K562 (cell line): ENCODE measurements around the gene FEM1B. TPM values are rescaled to one million over a fixed set of nuclear protein-coding genes. Genes with fewer than 3 reads are reported as not detected.

Source experiments
- ATF1 ChIP-seq, 2 experiments: fragments of 450-650 bp in 1 of 2; IDR thresholded peaks; 2 replicates each; pipeline ENCODE4 v1.6.1; 2016; ENCODE audit warnings: missing compliant biosample characterization in 1 of 2, missing genetic modification characterization in 1 of 2
- HOMEZ ChIP-seq: fragments of 250-450 bp; sonication (Bioruptor Pico); IDR thresholded peaks from 2 replicates; pipeline ENCODE4 v1.4.0; 2020; ENCODE audit warnings: mild to moderate bottlenecking, moderate library complexity
- KAT2B ChIP-seq: IDR thresholded peaks from one replicate; pipeline ENCODE4 v1.6.1; 2012; ENCODE audit warnings: low read depth, mild to moderate bottlenecking, control low read depth, inconsistent platforms, low read length, moderate library complexity
- RBM22 ChIP-seq: fragments of 200-400 bp; formaldehyde crosslinking; IDR thresholded peaks from 2 replicates; pipeline ENCODE4 v1.6.1; 2018; ENCODE audit warnings: low read length, low read depth; ENCODE audit not compliant: poor library complexity, severe bottlenecking
- THAP12 ChIP-seq: fragments of 250-450 bp; sonication (Bioruptor Pico); IDR thresholded peaks from 2 replicates; pipeline ENCODE4 v1.9.0; 2021; ENCODE audit warnings: mild to moderate bottlenecking, inconsistent platforms
- TSHZ1 ChIP-seq: fragments of 250-450 bp; sonication (Bioruptor Pico); IDR thresholded peaks from 2 replicates; pipeline ENCODE4 v1.4.0; 2020; ENCODE audit warnings: mild to moderate bottlenecking, moderate library complexity
- ZNF124 ChIP-seq: sonication (generic); formaldehyde crosslinking; IDR thresholded peaks from 2 replicates; pipeline ENCODE4 v1.8.1; 2022; ENCODE audit warnings: missing genetic modification reagents
- ZZZ3 ChIP-seq: fragments of 450-650 bp; IDR thresholded peaks from 2 replicates; pipeline ENCODE4 v1.6.1; 2016; ENCODE audit warnings: antibody characterized with exemption, mild to moderate bottlenecking, moderate library complexity
- polyA plus RNA-seq, 8 experiments: library from polyadenylated mRNA; depleted of rRNA in 4 of 8; stranded (reverse) in 5 of 8; unstranded in 3 of 8; fragments of >200 nt; fragmentation: Nextera tagmentation in 2 of 8; fragmentation: Illumina TruSeq in 1 of 8; extraction: Ambion mirVana in 2 of 8; extraction: Trizol in 1 of 8; gene quantifications; 2 replicates each; pipeline versions ENCODE4 v1.2.1 to v1.2.3, GENCODE V29; 2011 to 2014; ENCODE audit warnings: inconsistent platforms in 1 of 8, missing spikeins in 1 of 8
- total RNA-seq, 7 experiments: library from RNA; depleted of rRNA in 6 of 7; stranded (reverse); fragments of >200 nt in 6 of 7; fragmentation: Illumina TruSeq in 2 of 7; extraction: Trizol in 2 of 7; gene quantifications; 2 replicates each; pipeline versions ENCODE4 v1.2.1 to v1.2.3, GENCODE V29; 2011 to 2021; ENCODE audit warnings: low replicate concordance in 1 of 7

FEM1B gene
- total and polyA plus RNA-seq, 9 of the 15 experiments (the other 6 are each of a cell fraction or from before 2014, with no cell fraction given) = 5.9 to 61.6 (median 20.1) TPM

GRCh38 chr15:68271854-68272471 is 5.6 kb upstream of the FEM1B start (continued):
- TF ChIP-seq ATF1 (CRISPR knock-in tag; IDR thresholded peaks at IDR 0.05) = no peak
- no peak for TF ChIP-seq ATF1 (tag; IDR thresholded peaks at IDR 0.05)
- TF ChIP-seq ZNF124 (CRISPR knock-in tag) = no peak
- TF ChIP-seq THAP12 = no peak
- TF ChIP-seq ZZZ3 = no peak
- TF ChIP-seq TSHZ1 = no peak
- TF ChIP-seq RBM22 = no peak
- no peak for TF ChIP-seq HOMEZ (CRISPR knock-in tag)
- no peak for TF ChIP-seq KAT2B
